Measurements from ENCODE around the gene ERC1.

ERC1 gene

DNA sequence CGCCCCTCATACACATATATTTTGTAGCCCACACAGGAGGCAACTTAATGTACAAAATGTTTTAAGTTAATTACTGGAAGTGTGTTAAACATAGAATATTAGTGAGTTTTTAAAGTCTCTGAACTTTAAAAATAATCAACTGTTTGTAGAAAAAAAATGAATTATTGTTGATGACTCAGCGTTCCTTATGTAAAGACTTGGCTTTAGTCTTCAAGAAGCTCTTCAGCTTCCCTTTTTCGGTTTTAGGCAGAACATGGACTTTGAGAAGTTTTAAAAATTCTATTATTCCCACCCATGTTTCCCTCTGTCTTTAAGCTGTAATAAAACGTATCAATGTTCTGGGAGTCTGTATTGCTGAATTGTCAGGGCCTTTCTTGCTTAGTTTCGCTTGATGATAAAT is 333.9 kb downstream of the ERC1 start:
- TF ChIP-seq POLR2AphosphoS5 (IDR thresholded peaks at IDR 0.05; ENCODE audit: low read depth) (no peak), GABPA (IDR thresholded peaks at IDR 0.05; ENCODE audit: low read depth) (no peak), SPI1 (IDR thresholded peaks at IDR 0.05; ENCODE audit: borderline replicate concordance, low read depth) (no peak; the same call in 1 of the 2 replicates)
- TF ChIP-seq, protein P1, sequence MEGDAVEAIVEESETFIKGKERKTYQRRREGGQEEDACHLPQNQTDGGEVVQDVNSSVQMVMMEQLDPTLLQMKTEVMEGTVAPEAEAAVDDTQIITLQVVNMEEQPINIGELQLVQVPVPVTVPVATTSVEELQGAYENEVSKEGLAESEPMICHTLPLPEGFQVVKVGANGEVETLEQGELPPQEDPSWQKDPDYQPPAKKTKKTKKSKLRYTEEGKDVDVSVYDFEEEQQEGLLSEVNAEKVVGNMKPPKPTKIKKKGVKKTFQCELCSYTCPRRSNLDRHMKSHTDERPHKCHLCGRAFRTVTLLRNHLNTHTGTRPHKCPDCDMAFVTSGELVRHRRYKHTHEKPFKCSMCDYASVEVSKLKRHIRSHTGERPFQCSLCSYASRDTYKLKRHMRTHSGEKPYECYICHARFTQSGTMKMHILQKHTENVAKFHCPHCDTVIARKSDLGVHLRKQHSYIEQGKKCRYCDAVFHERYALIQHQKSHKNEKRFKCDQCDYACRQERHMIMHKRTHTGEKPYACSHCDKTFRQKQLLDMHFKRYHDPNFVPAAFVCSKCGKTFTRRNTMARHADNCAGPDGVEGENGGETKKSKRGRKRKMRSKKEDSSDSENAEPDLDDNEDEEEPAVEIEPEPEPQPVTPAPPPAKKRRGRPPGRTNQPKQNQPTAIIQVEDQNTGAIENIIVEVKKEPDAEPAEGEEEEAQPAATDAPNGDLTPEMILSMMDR (IDR thresholded peaks at IDR 0.05; ENCODE audit: insufficient read depth, low read length), result no peak
- TF ChIP-seq, protein P2, sequence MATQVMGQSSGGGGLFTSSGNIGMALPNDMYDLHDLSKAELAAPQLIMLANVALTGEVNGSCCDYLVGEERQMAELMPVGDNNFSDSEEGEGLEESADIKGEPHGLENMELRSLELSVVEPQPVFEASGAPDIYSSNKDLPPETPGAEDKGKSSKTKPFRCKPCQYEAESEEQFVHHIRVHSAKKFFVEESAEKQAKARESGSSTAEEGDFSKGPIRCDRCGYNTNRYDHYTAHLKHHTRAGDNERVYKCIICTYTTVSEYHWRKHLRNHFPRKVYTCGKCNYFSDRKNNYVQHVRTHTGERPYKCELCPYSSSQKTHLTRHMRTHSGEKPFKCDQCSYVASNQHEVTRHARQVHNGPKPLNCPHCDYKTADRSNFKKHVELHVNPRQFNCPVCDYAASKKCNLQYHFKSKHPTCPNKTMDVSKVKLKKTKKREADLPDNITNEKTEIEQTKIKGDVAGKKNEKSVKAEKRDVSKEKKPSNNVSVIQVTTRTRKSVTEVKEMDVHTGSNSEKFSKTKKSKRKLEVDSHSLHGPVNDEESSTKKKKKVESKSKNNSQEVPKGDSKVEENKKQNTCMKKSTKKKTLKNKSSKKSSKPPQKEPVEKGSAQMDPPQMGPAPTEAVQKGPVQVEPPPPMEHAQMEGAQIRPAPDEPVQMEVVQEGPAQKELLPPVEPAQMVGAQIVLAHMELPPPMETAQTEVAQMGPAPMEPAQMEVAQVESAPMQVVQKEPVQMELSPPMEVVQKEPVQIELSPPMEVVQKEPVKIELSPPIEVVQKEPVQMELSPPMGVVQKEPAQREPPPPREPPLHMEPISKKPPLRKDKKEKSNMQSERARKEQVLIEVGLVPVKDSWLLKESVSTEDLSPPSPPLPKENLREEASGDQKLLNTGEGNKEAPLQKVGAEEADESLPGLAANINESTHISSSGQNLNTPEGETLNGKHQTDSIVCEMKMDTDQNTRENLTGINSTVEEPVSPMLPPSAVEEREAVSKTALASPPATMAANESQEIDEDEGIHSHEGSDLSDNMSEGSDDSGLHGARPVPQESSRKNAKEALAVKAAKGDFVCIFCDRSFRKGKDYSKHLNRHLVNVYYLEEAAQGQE (IDR thresholded peaks at IDR 0.05; ENCODE audit: insufficient replicate concordance, low read depth), result no peak
- no peaks in the 10 kb centered on the region for H3K27me3 ChIP-seq (ENCODE audit: insufficient read depth, poor library complexity, severe bottlenecking)
- no peak for DNase-seq (ENCODE audit: low read depth in 1 of 2, low spot score in 1 of 2)
- no peak overlapping the region for H3K4me3 ChIP-seq (replicated peaks; ENCODE audit: insufficient read depth, low read length)
- H3K27ac ChIP-seq (replicated peaks), result no peak overlapping the region

DNA sequence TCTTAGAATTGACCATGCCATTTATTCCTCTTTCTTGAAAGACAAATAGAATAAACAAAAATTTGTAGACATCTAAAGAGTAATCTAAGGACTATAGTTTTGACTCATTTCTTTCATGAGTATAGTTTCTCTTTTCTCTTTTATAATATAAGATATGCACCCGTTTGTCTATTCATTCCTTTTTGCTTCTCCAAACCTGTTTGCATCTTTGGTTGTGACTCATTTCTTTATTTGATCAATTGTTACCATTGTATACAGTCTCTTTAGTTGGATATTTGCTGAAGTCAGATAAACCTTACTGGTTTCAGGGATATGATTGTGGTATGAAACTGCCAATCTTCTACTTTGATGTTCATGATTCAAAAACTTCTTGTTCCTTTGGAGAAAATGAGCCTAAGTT is 334.6 kb downstream of the ERC1 start:
- DNase-seq (ENCODE audit: low read depth in 1 of 2, low spot score in 1 of 2), result no peak
- no peaks in the 10 kb centered on the region for H3K27me3 ChIP-seq (ENCODE audit: insufficient read depth, poor library complexity, severe bottlenecking)
- TF ChIP-seq POLR2AphosphoS5 (IDR thresholded peaks at IDR 0.05; ENCODE audit: low read depth), result no peak
- no peak for TF ChIP-seq SPI1 (IDR thresholded peaks at IDR 0.05; ENCODE audit: borderline replicate concordance, low read depth)
- TF ChIP-seq GABPA (IDR thresholded peaks at IDR 0.05; ENCODE audit: low read depth), result no peak
- TF ChIP-seq, protein P1 (IDR thresholded peaks at IDR 0.05; ENCODE audit: insufficient read depth, low read length), result no peak
- TF ChIP-seq, protein P2 (IDR thresholded peaks at IDR 0.05; ENCODE audit: insufficient replicate concordance, low read depth), result no peak
- no peak overlapping the region for H3K27ac ChIP-seq (replicated peaks)
- no peak overlapping the region for H3K4me3 ChIP-seq (replicated peaks; ENCODE audit: insufficient read depth, low read length)

DNA sequence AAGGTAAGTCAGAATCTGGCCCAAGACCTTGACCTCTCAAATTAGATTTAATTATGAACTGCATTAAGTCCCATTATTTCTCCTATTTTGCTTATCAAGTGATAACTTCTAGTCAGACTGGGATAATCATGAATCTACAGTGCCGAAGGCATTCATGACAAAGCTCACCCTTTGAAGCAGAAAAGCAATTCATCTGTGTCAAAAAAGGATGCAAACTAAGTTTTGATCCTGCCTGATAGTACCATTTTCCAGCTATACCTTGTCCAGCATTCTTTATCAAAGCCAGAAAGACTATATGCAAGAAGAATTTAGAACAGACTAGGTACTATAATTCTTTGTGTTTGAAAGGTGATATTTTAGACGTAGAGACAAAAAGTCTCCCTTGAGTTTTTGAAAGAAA is 335.2 kb downstream of the ERC1 start:
- TF ChIP-seq GABPA (IDR thresholded peaks at IDR 0.05; ENCODE audit: low read depth) (no peak), SPI1 (IDR thresholded peaks at IDR 0.05; ENCODE audit: borderline replicate concordance, low read depth) (no peak), POLR2AphosphoS5 (IDR thresholded peaks at IDR 0.05; ENCODE audit: low read depth) (no peak)
- TF ChIP-seq, protein P2 (IDR thresholded peaks at IDR 0.05; ENCODE audit: insufficient replicate concordance, low read depth), result no peak
- no peaks in the 10 kb centered on the region for H3K27me3 ChIP-seq (ENCODE audit: insufficient read depth, poor library complexity, severe bottlenecking)
- DNase-seq (ENCODE audit: low read depth in 1 of 2, low spot score in 1 of 2), result no peak
- no peak overlapping the region for H3K27ac ChIP-seq (replicated peaks)
- no peak overlapping the region for H3K4me3 ChIP-seq (replicated peaks; ENCODE audit: insufficient read depth, low read length)
